ENCODE data around the gene SNX21.
"Not testable (repeated sequence)": the region's sequence is repeated elsewhere in the genome, so short reads cannot be mapped to it uniquely, and the experiment has no call there.

Gene SNX21

GRCh38 chr20:45814314-45814713 lies 19.3 kb upstream of the SNX21 start:
- no peak for DNase-seq (ENCODE audit: insufficient read length, low spot score)
- TF ChIP-seq POLR2A (IDR thresholded peaks at IDR 0.05; ENCODE audit: low read depth, low read length), result no peak
- no peak for FAIRE-seq

- no peak for DNase-seq (ENCODE audit: insufficient read length, low spot score)
- FAIRE-seq, result no peak
- no peak for TF ChIP-seq POLR2A (IDR thresholded peaks at IDR 0.05; ENCODE audit: low read depth, low read length)
Measured at GRCh38 chr20:45816951-45817350, 16.6 kb upstream of the SNX21 start.

- DNase-seq (ENCODE audit: insufficient read length, low spot score) (no peak), FAIRE-seq (no peak)
- TF ChIP-seq POLR2A (IDR thresholded peaks at IDR 0.05; ENCODE audit: low read depth, low read length), result no peak
Measured at GRCh38 chr20:45817376-45818194, 16.0 kb upstream of the SNX21 start.

- no peak for TF ChIP-seq POLR2A (IDR thresholded peaks at IDR 0.05; ENCODE audit: low read depth, low read length)
- no peak for FAIRE-seq
- no peak for DNase-seq (ENCODE audit: insufficient read length, low spot score)
Measured at GRCh38 chr20:45818239-45818638, 15.4 kb upstream of the SNX21 start.

- TF ChIP-seq POLR2A (IDR thresholded peaks at IDR 0.05; ENCODE audit: low read depth, low read length), result no peak
- no peak for DNase-seq (ENCODE audit: insufficient read length, low spot score)
- FAIRE-seq, result no peak
Measured at GRCh38 chr20:45819466-45819865, 14.1 kb upstream of the SNX21 start.

- no peak for FAIRE-seq
- no peak for DNase-seq (ENCODE audit: insufficient read length, low spot score)
- TF ChIP-seq POLR2A (IDR thresholded peaks at IDR 0.05; ENCODE audit: low read depth, low read length), result no peak
Measured at GRCh38 chr20:45821947-45822346, 11.7 kb upstream of the SNX21 start.

- FAIRE-seq (no peak), DNase-seq (ENCODE audit: insufficient read length, low spot score) (no peak)
- TF ChIP-seq POLR2A (IDR thresholded peaks at IDR 0.05; ENCODE audit: low read depth, low read length), result no peak
Measured at GRCh38 chr20:45822857-45823256, 10.7 kb upstream of the SNX21 start.

DNA sequence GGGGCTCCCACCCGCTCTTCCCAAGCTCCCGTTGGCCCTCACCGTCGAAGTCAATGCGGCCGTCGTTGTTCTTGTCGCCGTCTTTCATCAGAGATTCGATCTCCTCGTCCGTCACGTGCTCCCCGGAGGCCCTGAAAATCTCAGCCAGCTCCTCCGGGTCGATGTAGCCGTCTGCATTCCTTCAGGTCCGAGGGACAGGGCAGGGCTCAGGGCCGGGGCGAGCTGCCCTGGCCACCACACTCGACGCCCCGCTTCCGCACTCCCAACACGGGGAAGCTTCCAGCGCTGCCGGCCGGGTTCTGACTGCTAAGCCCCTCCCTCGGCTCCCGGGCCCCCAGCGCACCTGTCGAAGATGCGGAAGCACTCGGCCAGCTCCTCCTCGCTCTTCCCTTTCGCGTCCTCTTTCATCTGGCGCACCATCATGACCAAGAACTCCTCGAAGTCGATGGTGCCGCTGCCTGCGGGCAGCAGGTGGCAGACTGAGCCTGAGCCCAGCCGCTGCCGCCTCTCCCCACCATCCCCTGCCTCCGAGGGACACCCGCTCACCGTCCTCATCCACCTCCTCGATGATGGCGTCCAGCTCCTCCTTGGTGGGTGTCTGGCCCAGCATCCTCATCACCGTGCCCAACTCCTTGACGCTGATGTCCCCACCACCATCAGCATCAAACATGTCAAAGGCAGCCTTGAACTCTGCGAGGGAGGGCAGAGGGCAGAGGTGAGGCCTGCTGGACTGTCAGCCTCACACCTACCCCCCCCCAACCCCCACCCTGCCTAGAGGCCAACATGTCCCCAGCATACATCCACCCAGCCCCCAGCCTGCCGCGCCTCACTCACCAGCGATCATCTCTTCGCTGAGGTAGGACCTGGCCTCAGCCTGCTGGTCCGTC lies 9.4 kb upstream of the SNX21 start:
- DNase-seq (ENCODE audit: insufficient read length, low spot score), result no peak
- no peak for TF ChIP-seq POLR2A (IDR thresholded peaks at IDR 0.05; ENCODE audit: low read depth, low read length)
- FAIRE-seq, result no peak

GRCh38 chr20:45826381-45827019 lies 7.1 kb upstream of the SNX21 start:
- DNase-seq (ENCODE audit: insufficient read length, low spot score) (no peak), FAIRE-seq (no peak)
- no peak for TF ChIP-seq POLR2A (IDR thresholded peaks at IDR 0.05; ENCODE audit: low read depth, low read length)

DNA sequence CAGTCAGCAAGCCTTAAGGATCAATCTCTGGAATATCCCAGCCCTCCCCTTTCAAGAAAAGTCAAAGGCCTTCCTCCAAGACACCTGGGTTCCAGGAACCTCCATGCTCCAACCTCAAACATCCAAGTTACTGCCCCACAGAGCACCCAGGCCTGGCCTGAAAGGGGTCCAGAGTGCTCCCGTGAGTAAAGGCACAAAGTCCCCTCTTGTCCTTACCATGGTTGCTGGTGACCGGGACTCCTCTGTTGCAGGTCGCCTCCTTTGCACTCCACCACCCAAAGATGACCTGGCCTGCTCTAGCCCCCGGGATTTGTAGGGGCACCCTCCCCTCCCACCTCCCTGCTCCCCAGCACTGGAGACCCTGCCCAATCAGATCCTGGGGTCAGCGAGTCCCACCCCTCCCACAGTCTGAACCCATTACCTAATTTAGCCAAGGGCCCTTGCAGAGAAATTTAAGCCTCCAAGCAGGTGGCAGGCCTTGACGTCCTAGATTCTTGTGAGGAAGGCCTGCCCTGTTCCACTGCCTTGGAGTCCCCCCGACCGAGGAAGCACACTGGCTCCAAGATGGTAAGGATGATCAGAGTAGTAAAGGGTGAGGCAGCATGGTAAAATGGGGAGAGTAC lies 6.5 kb upstream of the SNX21 start, which contains the start of gene TNNC2:
TSS of gene TNNC2 (minus strand) at position 283 of the 623 bp plus-strand sequence. CDS start at position 219, 64 bp downstream.
- DNase-seq (ENCODE audit: insufficient read length, low spot score), result no peak
- TF ChIP-seq POLR2A (IDR thresholded peaks at IDR 0.05; ENCODE audit: low read depth, low read length), result no peak
- no peak for FAIRE-seq

DNA sequence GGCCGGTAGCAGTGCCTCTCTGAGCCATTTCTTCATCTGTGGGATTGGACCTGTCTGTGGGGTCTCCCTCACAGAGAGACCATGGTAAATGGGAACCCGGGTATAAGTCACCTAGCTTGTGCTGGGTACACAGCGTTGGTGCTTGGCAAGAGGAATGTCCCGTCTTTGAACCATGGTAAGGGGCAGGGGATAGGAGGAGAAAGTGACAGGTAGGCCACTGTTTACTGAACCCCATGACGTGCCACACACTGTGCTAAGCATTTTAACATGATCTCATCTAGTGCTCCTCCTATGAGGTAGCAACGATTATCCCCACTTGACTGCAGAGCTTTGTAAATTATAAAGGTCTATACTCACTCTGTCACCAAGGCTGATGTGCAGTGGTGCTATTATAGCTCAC lies 5.9 kb upstream of the SNX21 start:
- TF ChIP-seq POLR2A (IDR thresholded peaks at IDR 0.05; ENCODE audit: low read depth, low read length), result no peak
- DNase-seq (ENCODE audit: insufficient read length, low spot score), result no peak
- FAIRE-seq, result no peak

GRCh38 chr20:45828589-45828988 lies 5.0 kb upstream of the SNX21 start:
- FAIRE-seq (no peak), DNase-seq (ENCODE audit: insufficient read length, low spot score) (no peak)
- TF ChIP-seq POLR2A (IDR thresholded peaks at IDR 0.05; ENCODE audit: low read depth, low read length), result no peak

DNA sequence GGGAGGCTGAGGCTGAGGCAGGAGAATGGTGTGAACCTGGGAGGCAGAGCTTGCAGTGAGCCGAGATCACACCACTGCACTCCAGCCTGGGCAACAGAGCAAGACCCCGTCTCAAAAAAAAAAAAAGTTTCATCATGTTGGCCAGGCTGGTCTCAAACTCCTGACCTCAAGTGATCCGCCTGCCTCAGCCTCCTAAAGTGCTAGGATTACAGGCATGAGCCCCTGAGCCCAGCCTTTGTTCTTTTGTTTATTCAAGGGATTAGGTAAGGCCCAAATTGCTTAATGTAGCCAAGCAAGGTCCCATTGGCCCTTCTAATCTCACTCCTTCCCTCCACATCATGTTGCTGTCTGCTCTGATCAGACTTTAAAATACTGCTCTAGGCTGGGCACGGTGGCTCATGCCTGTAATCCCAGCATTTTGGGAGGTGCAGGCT lies 3.9 kb upstream of the SNX21 start:
- not testable (repeated sequence) for FAIRE-seq; DNase-seq (ENCODE audit: insufficient read length, low spot score)

GRCh38 chr20:45832619-45833018 lies 980 bp upstream of the SNX21 start:
- DNase-seq (ENCODE audit: insufficient read length, low spot score), result no peak
- no peak for FAIRE-seq

More at GRCh38 chr20:45832619-45833018, 980 bp upstream of the SNX21 start:
- TF ChIP-seq POLR2A (IDR thresholded peaks at IDR 0.05; ENCODE audit: low read depth, low read length), result no peak

All from H54 (cell line).